Neutrophil (primary cell): ENCODE data around the gene MYO7A.

Experiments used
- H3K27ac ChIP-seq: fragments of 200-600 bp; sonication (generic); 2 replicates; pipeline ENCODE4 v1.5.1; 2016; ENCODE audit warnings: mild to moderate bottlenecking, moderate library complexity
- H3K27me3 ChIP-seq: fragments of 200-600 bp; sonication (generic); 2 replicates; pipeline ENCODE4 v1.6.0; 2016; ENCODE audit warnings: mild to moderate bottlenecking
- H3K36me3 ChIP-seq: fragments of 200-600 bp; sonication (generic); 2 replicates; pipeline ENCODE4 v1.5.1; 2017
- H3K4me1 ChIP-seq, 2 experiments: fragments of 200-600 bp in 1 of 2; sonication (generic) in 1 of 2; 1 replicate in 1 of 2; 2 replicates in 1 of 2; pipeline versions ENCODE4 v1.5.1 to v1.6.1; 2013 to 2016; ENCODE audit warnings: low read depth in 1 of 2, low read length in 1 of 2, mild to moderate bottlenecking in 1 of 2, moderate library complexity in 1 of 2; ENCODE audit not compliant: control insufficient read depth in 1 of 2, insufficient read depth in 1 of 2
- H3K4me3 ChIP-seq, 2 experiments: fragments of 200-600 bp in 1 of 2; sonication (generic) in 1 of 2; 1 replicate in 1 of 2; 2 replicates in 1 of 2; pipeline ENCODE4 v1.5.1; 2013 to 2016; ENCODE audit warnings: low read depth in 1 of 2, low read length in 1 of 2, mild to moderate bottlenecking in 1 of 2, moderate library complexity in 1 of 2
- H3K9me3 ChIP-seq: fragments of 200-600 bp; sonication (generic); 2 replicates; pipeline ENCODE4 v1.5.1; 2016
- TF ChIP-seq, protein P1 (sequence below): fragments of 200-600 bp; sonication (generic); IDR thresholded peaks from 2 replicates; pipeline ENCODE4 v1.5.1; 2016; ENCODE audit warnings: antibody characterized with exemption

Gene MYO7A

GRCh38 chr11:77115956-77116355 lies 12.1 kb upstream of the MYO7A start:
- no peaks in the 10 kb centered on the region for H3K27me3 ChIP-seq
- no peaks in the 10 kb centered on the region for H3K36me3 ChIP-seq
- H3K4me1 ChIP-seq = no peaks in the 10 kb centered on the region
- TF ChIP-seq, protein P1, sequence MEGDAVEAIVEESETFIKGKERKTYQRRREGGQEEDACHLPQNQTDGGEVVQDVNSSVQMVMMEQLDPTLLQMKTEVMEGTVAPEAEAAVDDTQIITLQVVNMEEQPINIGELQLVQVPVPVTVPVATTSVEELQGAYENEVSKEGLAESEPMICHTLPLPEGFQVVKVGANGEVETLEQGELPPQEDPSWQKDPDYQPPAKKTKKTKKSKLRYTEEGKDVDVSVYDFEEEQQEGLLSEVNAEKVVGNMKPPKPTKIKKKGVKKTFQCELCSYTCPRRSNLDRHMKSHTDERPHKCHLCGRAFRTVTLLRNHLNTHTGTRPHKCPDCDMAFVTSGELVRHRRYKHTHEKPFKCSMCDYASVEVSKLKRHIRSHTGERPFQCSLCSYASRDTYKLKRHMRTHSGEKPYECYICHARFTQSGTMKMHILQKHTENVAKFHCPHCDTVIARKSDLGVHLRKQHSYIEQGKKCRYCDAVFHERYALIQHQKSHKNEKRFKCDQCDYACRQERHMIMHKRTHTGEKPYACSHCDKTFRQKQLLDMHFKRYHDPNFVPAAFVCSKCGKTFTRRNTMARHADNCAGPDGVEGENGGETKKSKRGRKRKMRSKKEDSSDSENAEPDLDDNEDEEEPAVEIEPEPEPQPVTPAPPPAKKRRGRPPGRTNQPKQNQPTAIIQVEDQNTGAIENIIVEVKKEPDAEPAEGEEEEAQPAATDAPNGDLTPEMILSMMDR = no peak
- no peak overlapping the region for H3K27ac ChIP-seq
- H3K9me3 ChIP-seq = no peaks in the 10 kb centered on the region
- H3K4me3 ChIP-seq = no peak overlapping the region

DNA sequence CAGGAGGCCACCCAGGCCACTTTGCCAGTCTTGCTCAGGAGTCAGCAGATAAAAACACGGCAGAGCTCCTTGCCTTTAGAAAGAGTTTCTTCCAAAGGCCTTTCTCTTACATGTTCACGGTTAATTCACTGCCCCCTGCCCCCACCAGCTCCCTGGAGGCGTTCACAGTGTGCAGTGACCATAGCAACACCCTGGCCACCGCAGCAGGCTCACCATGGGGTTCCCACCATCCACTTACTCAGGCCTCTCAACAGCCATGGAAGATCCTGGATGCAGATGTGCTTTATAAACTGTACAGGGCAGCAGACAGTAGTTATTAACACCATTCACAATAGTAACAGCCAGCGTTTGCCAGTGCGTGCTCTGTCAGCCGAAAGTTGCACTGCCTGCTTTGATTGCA lies 10.6 kb upstream of the MYO7A start:
- TF ChIP-seq, protein P1 = no peak

GRCh38 chr11:77118086-77118485 lies 10.0 kb upstream of the MYO7A start:
- H3K4me1 ChIP-seq = no peaks in the 10 kb centered on the region
- H3K9me3 ChIP-seq = no peaks in the 10 kb centered on the region
- H3K27ac ChIP-seq = no peak overlapping the region
- TF ChIP-seq, protein P1 = no peak
- H3K4me3 ChIP-seq = no peak overlapping the region
- no peaks in the 10 kb centered on the region for H3K36me3 ChIP-seq
- no peaks in the 10 kb centered on the region for H3K27me3 ChIP-seq

More for the DNA sequence above, 10.6 kb upstream of the MYO7A start:
- Histone ChIP-seq H3K27me3 (no peaks in the 10 kb centered on the region), H3K36me3 (no peaks in the 10 kb centered on the region), H3K9me3 (no peaks in the 10 kb centered on the region), H3K4me3 (no peak overlapping the region), H3K27ac (no peak overlapping the region), H3K4me1 (no peaks in the 10 kb centered on the region)

- H3K27me3 ChIP-seq = no peaks in the 10 kb centered on the region
- no peaks in the 10 kb centered on the region for H3K4me1 ChIP-seq
- TF ChIP-seq, protein P1 = no peak
- H3K27ac ChIP-seq = no peak overlapping the region
- no peaks in the 10 kb centered on the region for H3K36me3 ChIP-seq
- H3K4me3 ChIP-seq = no peak overlapping the region
- H3K9me3 ChIP-seq = no peaks in the 10 kb centered on the region
Measured at GRCh38 chr11:77118971-77119370, 9.1 kb upstream of the MYO7A start.

GRCh38 chr11:77119531-77119936 lies 8.5 kb upstream of the MYO7A start:
- no peak overlapping the region for H3K4me3 ChIP-seq
- H3K27ac ChIP-seq = no peak overlapping the region
- no peaks in the 10 kb centered on the region for H3K4me1 ChIP-seq
- H3K9me3 ChIP-seq = no peaks in the 10 kb centered on the region
- TF ChIP-seq, protein P1 = no peak
- H3K27me3 ChIP-seq = no peaks in the 10 kb centered on the region
- no peaks in the 10 kb centered on the region for H3K36me3 ChIP-seq

DNA sequence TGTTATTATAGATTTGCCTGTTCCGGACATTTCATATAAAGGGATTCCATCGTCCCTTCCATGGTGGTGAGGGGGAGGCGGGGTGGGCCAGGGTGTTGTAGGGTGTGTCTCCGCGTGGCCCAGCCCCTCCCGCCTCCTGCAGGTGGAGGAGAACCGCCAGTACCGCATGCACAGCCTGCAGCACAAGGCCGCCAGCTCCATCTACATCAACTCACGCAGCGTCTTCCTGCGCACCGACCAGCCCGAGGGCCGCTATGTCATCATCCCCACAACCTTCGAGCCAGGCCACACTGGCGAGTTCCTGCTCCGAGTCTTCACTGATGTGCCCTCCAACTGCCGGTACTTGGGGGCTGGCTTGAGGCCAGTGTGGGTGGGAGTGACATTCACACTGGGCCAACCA lies 7.5 kb upstream of the MYO7A start:
- Histone ChIP-seq H3K4me1 (no peaks in the 10 kb centered on the region), H3K9me3 (no peaks in the 10 kb centered on the region), H3K27ac (no peak overlapping the region), H3K4me3 (no peak overlapping the region), H3K36me3 (no peaks in the 10 kb centered on the region), H3K27me3 (peaks cover 6% of the 10 kb centered on the region)
- TF ChIP-seq, protein P1 = no peak
